Astrocyte (in vitro differentiated cells and primary cell): ENCODE data around the gene CHN1. TPM values are rescaled to one million over a fixed set of nuclear protein-coding genes. Genes with fewer than 3 reads are reported as not detected.

ENCODE experiments used
- DNase-seq: peaks from one replicate; pipeline ENCODE4 v3.0.0-alpha.2; 2010; ENCODE audit warnings: low read depth
- FAIRE-seq: peaks from 2 replicates; lab custom pipeline; 2011; peaks lifted over from hg19 to GRCh38; lab: Jason Lieb, UNC
- H2AFZ ChIP-seq: 2 replicates; pipeline ENCODE4 v1.6.0; 2012; ENCODE audit warnings: low read depth, low read length, inconsistent platforms
- H3K27ac ChIP-seq: 2 replicates; pipeline ENCODE4 v1.5.1; 2011; ENCODE audit warnings: low read depth, low read length, inconsistent platforms
- H3K27me3 ChIP-seq: 2 replicates; pipeline ENCODE4 v1.6.0; 2011; ENCODE audit warnings: low read length, inconsistent platforms; ENCODE audit not compliant: insufficient read depth
- H3K36me3 ChIP-seq: 2 replicates; pipeline ENCODE4 v1.5.1; 2011; ENCODE audit warnings: low read length, inconsistent platforms; ENCODE audit not compliant: insufficient read depth
- H3K4me1 ChIP-seq: 2 replicates; pipeline ENCODE4 v1.5.1; 2011; ENCODE audit warnings: low read length, inconsistent platforms; ENCODE audit not compliant: insufficient read depth
- H3K4me2 ChIP-seq: 2 replicates; pipeline ENCODE4 v1.6.0; 2012; ENCODE audit warnings: low read length, inconsistent platforms
- H3K4me3 ChIP-seq: 2 replicates; pipeline ENCODE4 v1.5.1; 2011; ENCODE audit warnings: low read depth, mild to moderate bottlenecking, low read length, inconsistent platforms; ENCODE audit not compliant: insufficient read depth
- H3K79me2 ChIP-seq: 2 replicates; pipeline ENCODE4 v1.6.0; 2012; ENCODE audit warnings: mild to moderate bottlenecking, low read length, inconsistent platforms; ENCODE audit not compliant: insufficient read depth
- H3K9ac ChIP-seq: 2 replicates; pipeline ENCODE4 v1.6.0; 2012; ENCODE audit warnings: mild to moderate bottlenecking, low read length, inconsistent platforms
- H3K9me3 ChIP-seq: 2 replicates; pipeline ENCODE4 v1.5.1; 2012; ENCODE audit warnings: low read depth, mild to moderate bottlenecking, low read length, inconsistent platforms; ENCODE audit not compliant: insufficient read depth
- H4K20me1 ChIP-seq: 2 replicates; pipeline ENCODE4 v1.6.0; 2012; ENCODE audit warnings: low read length, inconsistent platforms; ENCODE audit not compliant: insufficient read depth
- H3K27ac Mint-ChIP-seq: one replicate; pipeline ENCODE4 v1.8.0; 2021; ENCODE audit warnings: mild to moderate bottlenecking, mixed read lengths; ENCODE audit not compliant: unreplicated experiment
- H3K27me3 Mint-ChIP-seq: one replicate; pipeline ENCODE4 v1.8.0; 2021; ENCODE audit warnings: low read depth, mixed read lengths; ENCODE audit not compliant: unreplicated experiment
- H3K36me3 Mint-ChIP-seq: one replicate; pipeline ENCODE4 v1.8.0; 2021; ENCODE audit warnings: low read depth, mixed read lengths; ENCODE audit not compliant: unreplicated experiment
- H3K4me1 Mint-ChIP-seq: one replicate; pipeline ENCODE4 v1.8.0; 2021; ENCODE audit warnings: low read depth, mixed read lengths; ENCODE audit not compliant: unreplicated experiment
- H3K4me3 Mint-ChIP-seq: one replicate; pipeline ENCODE4 v1.8.0; 2021; ENCODE audit warnings: mild to moderate bottlenecking, moderate library complexity, mixed read lengths; ENCODE audit not compliant: unreplicated experiment
- H3K9me3 Mint-ChIP-seq: one replicate; pipeline ENCODE4 v1.8.0; 2021; ENCODE audit warnings: mild to moderate bottlenecking, mixed read lengths; ENCODE audit not compliant: unreplicated experiment
- EZH2 ChIP-seq: IDR thresholded peaks from 2 replicates; pipeline ENCODE4 v1.6.1; 2012; ENCODE audit warnings: mild to moderate bottlenecking, low read length, inconsistent platforms; ENCODE audit not compliant: insufficient read depth
- total RNA-seq: library from RNA; stranded (reverse); gene quantifications from 2 replicates; pipeline ENCODE4 v1.2.1, GENCODE V29; 2021
- TF ChIP-seq, protein P1 (sequence below): IDR thresholded peaks from 2 replicates; pipeline ENCODE4 v1.5.1; 2011; ENCODE audit warnings: low read depth, mild to moderate bottlenecking, inconsistent platforms, low read length, moderate library complexity; ENCODE audit not compliant: insufficient read depth

Gene CHN1
- total RNA-seq, 1 donor from 2014 or later = 23.9 TPM

DNA sequence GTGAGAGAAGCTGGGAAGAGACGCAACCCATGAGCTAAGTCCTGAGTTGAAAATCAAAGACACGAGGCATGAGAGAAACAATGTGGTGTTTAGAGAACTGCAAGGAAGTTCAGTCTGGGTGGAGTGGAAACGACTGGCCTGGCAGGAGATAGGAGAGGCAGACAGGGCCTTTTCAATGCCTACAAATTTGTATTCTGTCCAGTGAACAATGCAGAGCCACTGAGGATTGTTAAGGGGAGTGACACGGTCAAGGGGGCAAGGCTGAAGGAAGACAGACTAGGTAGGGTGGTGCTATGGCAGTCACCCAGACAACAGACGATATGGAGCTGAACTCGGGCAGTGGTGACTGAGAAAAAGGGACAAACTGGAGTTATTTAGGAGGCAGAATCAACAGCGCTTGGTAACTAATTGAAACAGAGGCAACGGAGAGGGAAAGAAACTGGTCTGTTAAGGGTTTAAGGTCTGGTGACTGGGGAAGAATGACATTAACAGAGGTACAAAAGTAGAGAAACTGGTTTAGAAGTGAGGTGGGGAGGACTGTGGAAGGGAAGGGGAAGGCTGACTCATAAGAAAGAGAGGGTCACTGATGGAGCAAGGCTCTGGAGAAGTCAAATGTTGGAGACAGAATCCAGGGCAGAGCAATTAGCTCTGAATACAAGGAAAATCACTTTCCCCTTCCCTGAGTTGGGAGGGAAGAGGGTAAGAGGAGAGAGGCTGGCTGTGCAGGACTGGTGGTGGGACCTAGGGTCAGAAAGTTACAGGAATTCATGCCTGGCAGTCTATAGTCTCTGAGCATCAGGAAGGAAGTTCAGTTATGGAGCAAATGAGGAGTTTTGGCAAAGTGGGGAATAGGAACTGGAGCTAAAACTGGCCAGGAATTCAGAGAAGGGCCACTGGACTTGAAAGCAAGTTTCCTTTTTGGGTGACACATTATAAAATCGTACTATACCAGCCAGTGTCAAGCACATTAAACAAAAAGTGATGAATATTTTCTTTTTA lies 177.5 kb downstream of the CHN1 start:
- Histone ChIP-seq H3K9ac (peak overlapping the region; percentile 6), H3K9me3 (no peaks in the 10 kb centered on the region), H3K4me2 (peak overlapping the region; percentile 64), H4K20me1 (no peaks in the 10 kb centered on the region), H3K4me3 (no peak overlapping the region), H3K36me3 (no peaks in the 10 kb centered on the region), H3K79me2 (no peaks in the 10 kb centered on the region), H3K27ac (peak overlapping the region; percentile 0), H2AFZ (peak overlapping the region; percentile 62), H3K4me1 (peaks cover 4% of the 10 kb centered on the region), H3K27me3 (no peaks in the 10 kb centered on the region)
- no peaks in the 10 kb centered on the region for H3K27me3 Mint-ChIP-seq
- TF ChIP-seq, protein P1, sequence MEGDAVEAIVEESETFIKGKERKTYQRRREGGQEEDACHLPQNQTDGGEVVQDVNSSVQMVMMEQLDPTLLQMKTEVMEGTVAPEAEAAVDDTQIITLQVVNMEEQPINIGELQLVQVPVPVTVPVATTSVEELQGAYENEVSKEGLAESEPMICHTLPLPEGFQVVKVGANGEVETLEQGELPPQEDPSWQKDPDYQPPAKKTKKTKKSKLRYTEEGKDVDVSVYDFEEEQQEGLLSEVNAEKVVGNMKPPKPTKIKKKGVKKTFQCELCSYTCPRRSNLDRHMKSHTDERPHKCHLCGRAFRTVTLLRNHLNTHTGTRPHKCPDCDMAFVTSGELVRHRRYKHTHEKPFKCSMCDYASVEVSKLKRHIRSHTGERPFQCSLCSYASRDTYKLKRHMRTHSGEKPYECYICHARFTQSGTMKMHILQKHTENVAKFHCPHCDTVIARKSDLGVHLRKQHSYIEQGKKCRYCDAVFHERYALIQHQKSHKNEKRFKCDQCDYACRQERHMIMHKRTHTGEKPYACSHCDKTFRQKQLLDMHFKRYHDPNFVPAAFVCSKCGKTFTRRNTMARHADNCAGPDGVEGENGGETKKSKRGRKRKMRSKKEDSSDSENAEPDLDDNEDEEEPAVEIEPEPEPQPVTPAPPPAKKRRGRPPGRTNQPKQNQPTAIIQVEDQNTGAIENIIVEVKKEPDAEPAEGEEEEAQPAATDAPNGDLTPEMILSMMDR = no peak
- TF ChIP-seq EZH2 = no peak
- peak; percentile 51 for DNase-seq
- H3K4me1 Mint-ChIP-seq = peaks cover 22% of the 10 kb centered on the region
- H3K36me3 Mint-ChIP-seq = no peaks in the 10 kb centered on the region
- peak overlapping the region; percentile 91 for H3K27ac Mint-ChIP-seq
- peak; percentile 47 for FAIRE-seq
- no peaks in the 10 kb centered on the region for H3K9me3 Mint-ChIP-seq
- peak overlapping the region; percentile 11 for H3K4me3 Mint-ChIP-seq

DNA sequence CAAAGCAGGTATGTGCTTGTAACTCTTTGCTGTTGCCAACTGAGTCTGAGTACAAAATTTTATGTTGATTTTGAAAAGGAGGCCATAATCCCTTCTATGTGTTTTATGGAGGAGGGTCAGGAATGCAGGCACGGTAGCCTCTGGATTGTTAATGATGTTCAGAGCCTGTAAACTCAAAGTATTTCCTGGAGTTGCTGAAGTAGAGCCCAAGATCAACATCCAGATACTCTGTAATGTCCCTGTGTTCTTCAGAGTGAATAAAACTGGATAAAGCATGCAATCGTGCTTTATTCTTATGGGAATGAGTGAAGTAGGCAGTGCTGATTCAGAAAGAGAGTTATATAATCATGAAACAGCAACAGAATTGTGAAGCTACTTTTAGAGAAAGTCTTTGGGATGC lies 179.1 kb downstream of the CHN1 start:
- peaks cover 4% of the 10 kb centered on the region for H3K36me3 Mint-ChIP-seq
- Histone ChIP-seq H3K9ac (no peak overlapping the region), H3K36me3 (no peaks in the 10 kb centered on the region), H3K4me1 (peaks cover 4% of the 10 kb centered on the region), H3K9me3 (no peaks in the 10 kb centered on the region), H3K4me3 (no peak overlapping the region), H3K79me2 (no peaks in the 10 kb centered on the region), H3K27ac (no peak overlapping the region), H4K20me1 (no peaks in the 10 kb centered on the region), H3K4me2 (no peak overlapping the region), H2AFZ (no peak overlapping the region), H3K27me3 (no peaks in the 10 kb centered on the region)
- FAIRE-seq (no peak), DNase-seq (peak; percentile 58)
- H3K4me1 Mint-ChIP-seq = peaks cover 22% of the 10 kb centered on the region
- H3K27ac Mint-ChIP-seq = peak overlapping the region; percentile 70
- TF ChIP-seq, protein P1 = no peak
- no peak for TF ChIP-seq EZH2
- H3K27me3 Mint-ChIP-seq = no peaks in the 10 kb centered on the region
- H3K9me3 Mint-ChIP-seq = no peaks in the 10 kb centered on the region
- H3K4me3 Mint-ChIP-seq = no peak overlapping the region

DNA sequence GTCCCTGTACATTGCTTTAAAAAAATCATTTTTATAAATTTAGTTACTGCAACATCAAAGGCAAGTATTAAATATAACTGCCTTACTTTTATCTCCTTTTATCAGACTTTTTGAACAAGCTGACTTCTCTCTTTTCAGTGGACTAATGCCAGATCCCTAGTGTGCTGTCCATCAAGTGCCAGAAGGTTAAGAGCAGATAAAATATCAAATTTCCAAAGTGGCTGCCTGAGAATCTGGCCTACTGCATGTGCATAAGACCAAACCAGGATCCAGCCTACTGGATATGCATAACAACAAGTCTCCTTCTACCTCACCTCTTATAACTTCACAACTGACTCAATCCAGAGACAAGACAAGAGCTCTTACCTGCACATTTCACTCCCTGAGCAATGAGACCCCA lies 181.1 kb downstream of the CHN1 start:
- Histone ChIP-seq H3K9me3 (no peaks in the 10 kb centered on the region), H3K27me3 (no peaks in the 10 kb centered on the region), H3K4me3 (no peak overlapping the region), H2AFZ (no peak overlapping the region), H3K4me1 (peaks cover 4% of the 10 kb centered on the region), H3K36me3 (no peaks in the 10 kb centered on the region), H3K27ac (no peak overlapping the region), H3K9ac (no peak overlapping the region), H3K4me2 (no peak overlapping the region), H3K79me2 (no peaks in the 10 kb centered on the region), H4K20me1 (no peaks in the 10 kb centered on the region)
- FAIRE-seq (no peak), DNase-seq (no peak)
- Mint-ChIP-seq H3K36me3 (peaks cover 9% of the 10 kb centered on the region), H3K27me3 (no peaks in the 10 kb centered on the region), H3K9me3 (peaks cover 4% of the 10 kb centered on the region), H3K4me3 (no peak overlapping the region), H3K27ac (no peak overlapping the region), H3K4me1 (peaks cover 22% of the 10 kb centered on the region)
- TF ChIP-seq, protein P1 = no peak
- TF ChIP-seq EZH2 = no peak
